HUES48 (cell line): Measurements from ENCODE around the gene OR52H1.
A peak's percentile ranks its signal among the peaks of the same experiment; 100 is the strongest.
"Not testable (repeated sequence)": the region's sequence is repeated elsewhere in the genome, so short reads cannot be mapped to it uniquely, and the experiment has no call there.

Experiments
- H3K27ac ChIP-seq: one replicate; pipeline ENCODE4 v1.7.0; 2013; ENCODE audit warnings: low read depth, low read length, inconsistent platforms
- H3K27me3 ChIP-seq: 2 replicates; pipeline ENCODE4 v1.6.1; 2013; ENCODE audit warnings: mild to moderate bottlenecking, low read length; ENCODE audit not compliant: control insufficient read depth, insufficient read depth
- H3K36me3 ChIP-seq: 2 replicates; pipeline ENCODE4 v1.6.1; 2013; ENCODE audit warnings: low read length; ENCODE audit not compliant: control insufficient read depth, insufficient read depth
- H3K4me1 ChIP-seq: 2 replicates; pipeline ENCODE4 v1.6.1; 2013; ENCODE audit warnings: mild to moderate bottlenecking, low read length; ENCODE audit not compliant: control insufficient read depth, insufficient read depth
- H3K4me3 ChIP-seq: 2 replicates; pipeline ENCODE4 v1.5.1; 2013; ENCODE audit warnings: mild to moderate bottlenecking, low read depth, low read length
- H3K9ac ChIP-seq: 2 replicates; pipeline ENCODE4 v1.6.1; 2013; ENCODE audit warnings: mild to moderate bottlenecking, low read depth, low read length, moderate library complexity
- H3K9me3 ChIP-seq: 2 replicates; pipeline ENCODE4 v1.6.1; 2013; ENCODE audit warnings: low read length; ENCODE audit not compliant: control insufficient read depth, insufficient read depth

Gene OR52H1

DNA sequence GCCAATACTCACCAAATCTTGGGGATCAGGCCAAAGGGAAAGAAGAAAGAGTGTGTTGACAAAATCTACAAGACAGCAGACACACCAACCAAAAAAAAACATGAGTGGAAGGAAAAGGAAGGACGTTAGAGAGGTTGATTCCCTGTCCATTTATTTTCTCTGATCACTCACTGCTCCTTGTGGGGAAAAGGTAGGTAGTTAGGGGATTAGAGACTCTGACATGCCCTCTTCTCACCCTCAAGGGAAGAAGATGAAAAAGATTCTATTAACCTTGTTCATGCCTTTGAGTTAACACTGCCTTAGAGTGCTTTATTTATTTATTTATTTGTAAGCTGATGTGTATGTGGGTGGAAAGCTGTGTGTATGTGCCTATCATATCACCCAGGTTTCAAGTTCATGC, at the start of gene OR52H1:
OR52H1 (minus strand) TSS at position 101 of the 400 bp plus-strand sequence. CDS start 3,035 bp downstream, outside the sequence.
- Histone ChIP-seq H3K9me3 (no peaks in the 10 kb centered on the region), H3K9ac (no peak within 1 kb of the TSS), H3K36me3 (no peaks in the 10 kb centered on the region), H3K4me3 (no peak within 1 kb of the TSS), H3K27me3 (no peaks in the 10 kb centered on the region), H3K4me1 (no peaks in the 10 kb centered on the region), H3K27ac (no peak within 1 kb of the TSS)

DNA sequence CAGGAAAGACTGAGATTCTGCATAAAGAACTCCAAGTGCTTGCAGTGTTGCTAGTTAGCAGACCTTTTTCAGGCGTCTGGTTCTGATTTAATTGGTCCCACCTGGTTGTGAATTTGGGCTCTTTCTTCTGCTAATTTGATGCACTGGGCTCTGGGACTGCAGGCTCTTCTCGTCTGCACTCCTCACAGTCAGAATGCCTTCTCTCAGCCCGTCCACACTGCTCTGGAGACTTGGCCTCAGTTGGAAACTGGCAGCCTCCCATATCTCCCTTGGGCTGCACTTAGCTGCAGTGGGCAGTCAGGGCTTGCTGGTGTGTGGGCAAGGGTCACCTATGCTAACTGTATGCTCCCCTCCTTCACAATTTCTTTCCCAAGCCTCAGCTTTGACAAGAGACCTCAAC, 49.6 kb upstream of the OR52H1 start:
- H3K9me3 ChIP-seq, result no peaks in the 10 kb centered on the region
- H3K4me3 ChIP-seq, result peak overlapping the region; percentile 71
- no peaks in the 10 kb centered on the region for H3K36me3 ChIP-seq
- no peak overlapping the region for H3K9ac ChIP-seq
- peaks cover 33% of the 10 kb centered on the region for H3K4me1 ChIP-seq
- H3K27ac ChIP-seq, result no peak overlapping the region
- no peaks in the 10 kb centered on the region for H3K27me3 ChIP-seq

DNA sequence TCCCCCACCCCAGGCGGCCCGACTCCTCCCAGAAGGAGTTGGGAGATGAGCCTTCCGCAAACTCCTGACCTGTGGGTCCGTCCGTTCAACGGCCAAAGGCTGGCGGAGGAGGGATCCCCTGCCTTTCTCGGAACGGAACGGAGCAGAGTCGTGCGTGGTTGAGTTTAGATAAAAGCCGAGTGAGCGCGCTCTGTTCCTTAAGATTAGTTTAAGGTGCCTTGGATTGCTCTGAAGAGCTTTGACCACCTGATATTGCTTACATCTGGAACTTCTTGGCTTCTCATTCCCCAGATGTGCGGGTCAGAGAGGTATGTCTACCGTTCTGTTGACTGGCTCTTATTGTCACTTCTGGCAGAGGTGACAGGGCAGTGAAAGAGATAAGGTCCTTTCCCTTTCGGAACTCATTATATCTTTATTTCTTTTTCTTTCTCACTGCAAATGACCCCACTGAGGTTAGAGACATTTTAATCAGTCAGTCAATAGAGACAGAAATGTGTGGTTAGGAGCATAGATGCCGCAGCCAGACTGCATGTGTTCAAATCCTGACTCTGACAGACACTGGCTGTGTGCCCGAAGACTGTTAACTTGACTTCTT, 48.4 kb upstream of the OR52H1 start, which contains the start of gene TRIM6:
TRIM6 (plus strand) TSS at position 31 of the 595 bp plus-strand sequence; CDS start at position 292, 261 bp downstream.
- Histone ChIP-seq H3K9me3 (no peaks in the 10 kb centered on the region), H3K4me1 (peaks cover 33% of the 10 kb centered on the region), H3K9ac (peak within 1 kb of the TSS; percentile 27), H3K36me3 (no peaks in the 10 kb centered on the region), H3K27ac (peak within 1 kb of the TSS; percentile 11), H3K27me3 (no peaks in the 10 kb centered on the region), H3K4me3 (peak within 1 kb of the TSS; percentile 71)

DNA sequence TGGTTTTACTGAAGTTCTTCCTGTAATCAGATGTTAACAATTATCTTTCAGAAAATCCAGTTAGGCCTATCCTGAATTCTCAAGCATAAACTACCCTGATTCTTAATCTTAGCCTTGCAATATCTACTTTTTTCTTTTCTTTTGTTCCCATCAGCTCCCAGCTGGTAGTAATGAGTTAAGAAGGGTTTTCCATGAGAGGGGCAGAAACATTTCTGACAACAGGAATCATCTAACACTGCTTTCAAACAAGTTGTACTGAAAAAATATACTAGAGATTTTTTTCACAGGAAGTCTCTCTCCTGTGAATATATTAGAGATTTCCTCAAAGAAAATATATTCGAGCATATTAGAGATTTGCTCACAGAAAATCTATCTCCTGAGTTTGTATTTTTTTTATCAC, 44.8 kb upstream of the OR52H1 start:
- Histone ChIP-seq H3K36me3 (no peaks in the 10 kb centered on the region), H3K4me1 (peaks cover 14% of the 10 kb centered on the region), H3K9me3 (no peaks in the 10 kb centered on the region), H3K4me3 (no peak overlapping the region), H3K27me3 (no peaks in the 10 kb centered on the region), H3K9ac (no peak overlapping the region), H3K27ac (no peak overlapping the region)

DNA sequence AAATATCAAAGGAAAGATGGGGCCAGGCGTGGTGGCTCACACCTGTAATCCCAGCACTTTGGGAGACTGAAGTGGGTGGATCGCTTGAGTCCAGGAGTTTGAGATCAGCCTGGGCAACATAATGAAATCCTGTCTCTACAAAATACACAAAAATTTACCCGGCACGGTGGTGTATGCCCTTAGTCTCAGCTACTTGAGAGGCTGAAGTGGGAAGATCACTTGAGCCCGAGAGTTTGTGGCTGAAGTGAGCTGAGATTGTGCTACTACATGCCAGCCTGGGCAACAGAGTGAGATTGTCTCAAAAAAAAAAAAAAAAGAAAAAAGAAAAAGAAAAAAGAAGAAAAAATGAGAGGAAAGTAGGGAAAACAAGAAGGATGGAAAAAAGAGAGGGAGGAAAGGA, 44.3 kb upstream of the OR52H1 start:
- Histone ChIP-seq H3K27me3 (no peaks in the 10 kb centered on the region), H3K4me3 (no peak overlapping the region), H3K27ac (no peak overlapping the region), H3K36me3 (no peaks in the 10 kb centered on the region), H3K4me1 (peaks cover 9% of the 10 kb centered on the region), H3K9ac (no peak overlapping the region), H3K9me3 (no peaks in the 10 kb centered on the region)

DNA sequence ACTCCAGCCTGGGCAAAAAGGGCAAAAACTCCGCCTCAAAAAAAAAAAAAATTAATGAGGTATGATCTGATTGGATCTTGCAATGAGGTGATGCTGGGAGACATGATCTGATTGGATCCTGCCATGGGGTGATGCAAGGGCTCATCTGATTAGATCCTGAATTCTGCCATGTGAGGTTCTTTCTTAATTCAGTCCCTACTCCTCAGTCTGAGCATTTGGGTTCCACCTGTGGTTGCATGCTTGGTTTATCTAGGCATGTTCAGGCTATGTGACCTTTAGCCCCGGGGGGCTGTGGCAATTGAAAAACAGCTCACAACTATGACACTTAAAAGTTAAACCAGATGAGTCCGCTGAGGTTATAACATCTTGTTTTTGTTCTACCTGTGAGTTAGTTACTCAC, 43.3 kb upstream of the OR52H1 start:
- no peaks in the 10 kb centered on the region for H3K36me3 ChIP-seq
- H3K9ac ChIP-seq, result no peak overlapping the region

DNA sequence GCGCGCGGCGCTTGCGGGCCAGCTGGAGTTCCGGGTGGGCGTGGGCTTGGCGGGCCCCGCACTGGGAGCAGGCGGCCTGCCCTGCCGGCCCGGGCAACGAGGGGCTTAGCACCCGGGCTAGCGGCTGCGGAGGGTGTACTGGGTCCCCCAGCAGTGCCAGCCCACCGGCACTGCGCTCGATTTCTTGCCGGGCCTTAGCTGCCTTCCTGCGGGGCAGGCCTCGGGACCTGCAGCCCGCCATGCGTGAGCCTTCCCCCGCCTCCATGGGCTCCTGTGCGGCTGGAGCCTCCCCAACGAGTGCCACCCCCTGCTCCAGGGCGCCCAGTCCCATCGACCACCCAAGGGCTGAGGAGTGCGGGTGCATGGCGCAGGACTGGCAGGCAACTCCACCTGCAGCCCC, 41.6 kb upstream of the OR52H1 start:
- not testable (repeated sequence) for H3K4me3 ChIP-seq, H3K9me3 ChIP-seq, H3K27ac ChIP-seq, H3K4me1 ChIP-seq, H3K27me3 ChIP-seq, H3K36me3 ChIP-seq, H3K9ac ChIP-seq

More for the DNA sequence above, 43.3 kb upstream of the OR52H1 start:
- Histone ChIP-seq H3K9me3 (no peaks in the 10 kb centered on the region), H3K27ac (no peak overlapping the region), H3K4me1 (no peaks in the 10 kb centered on the region), H3K27me3 (no peaks in the 10 kb centered on the region), H3K4me3 (no peak overlapping the region)

DNA sequence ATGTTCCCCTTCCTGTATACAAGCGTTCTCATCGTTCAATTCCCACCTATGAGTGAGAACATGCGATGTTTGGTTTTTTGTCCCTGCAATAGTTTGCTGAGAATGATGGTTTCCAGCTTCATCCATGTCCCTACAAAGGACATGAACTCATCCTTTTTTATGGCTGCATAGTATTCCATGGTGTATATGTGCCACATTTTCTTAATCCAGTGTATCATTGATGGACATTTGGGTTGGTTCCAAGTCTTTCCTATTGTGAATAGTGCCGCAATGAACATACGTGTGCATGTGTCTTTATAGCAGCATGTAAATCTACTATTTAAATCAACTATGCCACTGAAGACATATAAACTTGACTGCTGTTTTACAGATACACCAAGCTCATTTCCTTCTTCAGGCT, 36.1 kb upstream of the OR52H1 start:
- not testable (repeated sequence) for H3K36me3 ChIP-seq, H3K9me3 ChIP-seq, H3K27ac ChIP-seq, H3K4me1 ChIP-seq, H3K27me3 ChIP-seq, H3K9ac ChIP-seq, H3K4me3 ChIP-seq

DNA sequence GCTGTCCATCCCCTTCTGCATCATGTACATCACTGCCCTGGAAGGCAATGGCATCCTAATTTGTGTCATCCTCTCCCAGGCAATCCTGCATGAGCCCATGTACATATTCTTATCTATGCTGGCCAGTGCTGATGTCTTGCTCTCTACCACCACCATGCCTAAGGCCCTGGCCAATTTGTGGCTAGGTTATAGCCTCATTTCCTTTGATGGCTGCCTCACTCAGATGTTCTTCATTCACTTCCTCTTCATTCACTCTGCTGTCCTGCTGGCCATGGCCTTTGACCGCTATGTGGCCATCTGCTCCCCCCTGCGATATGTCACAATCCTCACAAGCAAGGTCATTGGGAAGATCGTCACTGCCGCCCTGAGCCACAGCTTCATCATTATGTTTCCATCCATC, 32.7 kb upstream of the OR52H1 start:
- Histone ChIP-seq H3K36me3 (no peaks in the 10 kb centered on the region), H3K9me3 (no peaks in the 10 kb centered on the region), H3K9ac (no peak overlapping the region), H3K4me3 (no peak overlapping the region), H3K27me3 (no peaks in the 10 kb centered on the region), H3K4me1 (no peaks in the 10 kb centered on the region), H3K27ac (no peak overlapping the region)

DNA sequence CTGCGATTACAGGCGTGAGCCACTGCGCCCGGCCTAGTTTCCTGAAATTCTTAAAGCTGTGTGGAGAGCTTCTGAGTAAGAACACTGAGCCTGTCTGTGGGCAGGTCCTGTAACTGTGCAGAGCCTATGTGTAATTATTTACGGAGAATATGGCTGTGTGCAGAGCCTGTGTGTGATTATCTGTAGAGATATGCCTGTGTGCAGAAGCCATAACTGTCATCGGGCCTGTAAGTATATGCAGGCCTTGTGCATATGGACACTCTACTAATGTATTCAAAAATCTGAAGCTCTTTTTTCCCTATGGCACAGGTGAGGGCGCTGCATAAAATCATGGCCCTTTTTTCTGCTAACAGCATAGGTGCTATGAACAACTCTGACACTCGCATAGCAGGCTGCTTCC, 32.2 kb upstream of the OR52H1 start, which contains the start of gene OR52B6:
OR52B6 (plus strand) TSS at position 301 of the 400 bp plus-strand sequence; CDS start at position 301, 0 bp downstream.
- no peak within 1 kb of the TSS for H3K4me3 ChIP-seq
- no peaks in the 10 kb centered on the region for H3K9me3 ChIP-seq
- H3K9ac ChIP-seq, result no peak within 1 kb of the TSS
- H3K4me1 ChIP-seq, result no peaks in the 10 kb centered on the region
- no peak within 1 kb of the TSS for H3K27ac ChIP-seq
- H3K27me3 ChIP-seq, result no peaks in the 10 kb centered on the region
- no peaks in the 10 kb centered on the region for H3K36me3 ChIP-seq

DNA sequence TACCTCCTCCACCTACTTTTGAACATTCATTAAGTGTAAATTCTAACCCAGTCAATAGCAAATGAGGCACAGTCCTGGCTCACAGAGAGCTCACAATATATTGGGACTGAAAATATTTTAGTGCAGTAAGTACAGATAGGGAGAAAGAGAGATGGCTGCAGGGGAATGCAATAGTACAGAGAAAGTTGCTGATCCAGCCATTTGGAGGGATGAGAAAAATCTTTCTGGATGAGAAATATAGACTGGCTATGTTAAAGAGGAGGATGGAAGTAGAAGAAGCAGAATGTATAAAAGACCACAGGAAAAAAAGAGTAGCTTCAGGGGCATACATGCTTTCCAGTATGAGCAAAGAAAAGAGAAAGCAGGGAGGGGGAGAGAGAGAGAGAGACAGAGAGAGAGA, 28.8 kb upstream of the OR52H1 start:
- H3K9me3 ChIP-seq, result no peaks in the 10 kb centered on the region
- H3K27ac ChIP-seq, result no peak overlapping the region
- H3K4me3 ChIP-seq, result no peak overlapping the region
- no peak overlapping the region for H3K9ac ChIP-seq
- no peaks in the 10 kb centered on the region for H3K36me3 ChIP-seq
- no peaks in the 10 kb centered on the region for H3K27me3 ChIP-seq
- H3K4me1 ChIP-seq, result no peaks in the 10 kb centered on the region
